Calu3 (cell line): ENCODE measurements around the gene CNNM2. TPM values are rescaled to one million over a fixed set of nuclear protein-coding genes. Genes with fewer than 3 reads are reported as not detected.

Experiments used
- BruUV-seq: library from RNA; stranded (reverse); fragments of 400-500 nt; replicated peaks from 2 replicates; lab custom pipeline; 2021; lab: Mats Ljungman, UMichigan
- CTCF ChIA-PET: fragments of 300-600 bp; sonication (Branson Sonifier 250); formaldehyde crosslinking; loops from one replicate; lab custom pipeline; 2022; ENCODE audit warnings: antibody characterized with exemption; lab: Charles Lee
- DNase-seq: peaks from one replicate; pipeline ENCODE4 v3.0.0; 2022
- H3K27ac Mint-ChIP-seq: one replicate; pipeline ENCODE4 v1.8.0; 2022; ENCODE audit warnings: mixed read lengths; ENCODE audit not compliant: unreplicated experiment
- H3K27me3 Mint-ChIP-seq: one replicate; pipeline ENCODE4 v1.8.0; 2022; ENCODE audit warnings: mixed read lengths; ENCODE audit not compliant: unreplicated experiment
- H3K36me3 Mint-ChIP-seq: one replicate; pipeline ENCODE4 v1.8.0; 2022; ENCODE audit warnings: mild to moderate bottlenecking, moderate library complexity, mixed read lengths; ENCODE audit not compliant: insufficient read depth, unreplicated experiment
- H3K4me1 Mint-ChIP-seq: one replicate; pipeline ENCODE4 v1.8.0; 2022; ENCODE audit warnings: mild to moderate bottlenecking, low read depth, mixed read lengths; ENCODE audit not compliant: unreplicated experiment
- H3K4me3 Mint-ChIP-seq: one replicate; pipeline ENCODE4 v1.8.0; 2022; ENCODE audit warnings: mild to moderate bottlenecking, low read depth, moderate library complexity, mixed read lengths; ENCODE audit not compliant: unreplicated experiment
- H3K9me3 Mint-ChIP-seq: one replicate; pipeline ENCODE4 v1.8.0; 2022; ENCODE audit warnings: low read depth, mixed read lengths; ENCODE audit not compliant: unreplicated experiment
- intact Hi-C: fragments of 100-400 bp; cut with micrococcal nuclease; formaldehyde crosslinking; loops from one replicate; pipeline ENCODE4 v1.10.0; 2022; ENCODE audit not compliant: unreplicated experiment
- total RNA-seq: library from RNA; stranded (reverse); gene quantifications from 2 replicates; pipeline ENCODE4 v1.2.3, GENCODE V29; 2022
- TF ChIP-seq, protein P1 (sequence below): fragments of 200-600 bp; IDR thresholded peaks from one replicate; pipeline ENCODE4 v1.8.0; 2022; ENCODE audit warnings: antibody characterized with exemption; ENCODE audit not compliant: unreplicated experiment

The CNNM2 gene
- total RNA-seq, 1 experiment from 2014 or later, result 4.2 TPM

- Mint-ChIP-seq H3K4me1 (no peaks in the 10 kb centered on the region), H3K27me3 (no peaks in the 10 kb centered on the region), H3K27ac (no peak overlapping the region), H3K9me3 (no peaks in the 10 kb centered on the region), H3K36me3 (no peaks in the 10 kb centered on the region), H3K4me3 (no peak overlapping the region)
- no TSS peak for BruUV-seq
- TF ChIP-seq, protein P1, sequence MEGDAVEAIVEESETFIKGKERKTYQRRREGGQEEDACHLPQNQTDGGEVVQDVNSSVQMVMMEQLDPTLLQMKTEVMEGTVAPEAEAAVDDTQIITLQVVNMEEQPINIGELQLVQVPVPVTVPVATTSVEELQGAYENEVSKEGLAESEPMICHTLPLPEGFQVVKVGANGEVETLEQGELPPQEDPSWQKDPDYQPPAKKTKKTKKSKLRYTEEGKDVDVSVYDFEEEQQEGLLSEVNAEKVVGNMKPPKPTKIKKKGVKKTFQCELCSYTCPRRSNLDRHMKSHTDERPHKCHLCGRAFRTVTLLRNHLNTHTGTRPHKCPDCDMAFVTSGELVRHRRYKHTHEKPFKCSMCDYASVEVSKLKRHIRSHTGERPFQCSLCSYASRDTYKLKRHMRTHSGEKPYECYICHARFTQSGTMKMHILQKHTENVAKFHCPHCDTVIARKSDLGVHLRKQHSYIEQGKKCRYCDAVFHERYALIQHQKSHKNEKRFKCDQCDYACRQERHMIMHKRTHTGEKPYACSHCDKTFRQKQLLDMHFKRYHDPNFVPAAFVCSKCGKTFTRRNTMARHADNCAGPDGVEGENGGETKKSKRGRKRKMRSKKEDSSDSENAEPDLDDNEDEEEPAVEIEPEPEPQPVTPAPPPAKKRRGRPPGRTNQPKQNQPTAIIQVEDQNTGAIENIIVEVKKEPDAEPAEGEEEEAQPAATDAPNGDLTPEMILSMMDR, result no peak
- no peak for DNase-seq
- intact Hi-C loops, result loop anchor here (10.0 kb wide), 1 partner anchor 128 kb away; the partner anchor contains the start of gene RPEL1
- CTCF ChIA-PET, result no interaction called here
These were observed 199.2 kb downstream of the CNNM2 start for GRCh38 chr10:103117247-103117646.

- H3K27ac Mint-ChIP-seq, result no peak overlapping the region
- no peaks in the 10 kb centered on the region for H3K4me1 Mint-ChIP-seq
- no peaks in the 10 kb centered on the region for H3K9me3 Mint-ChIP-seq
- CTCF ChIA-PET, result no interaction called here
- no peak overlapping the region for H3K4me3 Mint-ChIP-seq
- no TSS peak for BruUV-seq
- TF ChIP-seq, protein P1, result no peak
- DNase-seq, result no peak
- intact Hi-C loops, result no loop called here
- H3K27me3 Mint-ChIP-seq, result no peaks in the 10 kb centered on the region
- H3K36me3 Mint-ChIP-seq, result no peaks in the 10 kb centered on the region
These were observed 202.5 kb downstream of the CNNM2 start for GRCh38 chr10:103120546-103120945.

GRCh38 chr10:103120977-103121735 lies 203.1 kb downstream of the CNNM2 start:
- CTCF ChIA-PET, result no interaction called here
- no TSS peak for BruUV-seq
- intact Hi-C loops, result no loop called here
- no peak for DNase-seq
- Mint-ChIP-seq H3K27me3 (no peaks in the 10 kb centered on the region), H3K4me1 (no peaks in the 10 kb centered on the region), H3K27ac (no peak overlapping the region), H3K9me3 (no peaks in the 10 kb centered on the region), H3K4me3 (no peak overlapping the region), H3K36me3 (peaks cover 5% of the 10 kb centered on the region)
- TF ChIP-seq, protein P1, result no peak

DNA sequence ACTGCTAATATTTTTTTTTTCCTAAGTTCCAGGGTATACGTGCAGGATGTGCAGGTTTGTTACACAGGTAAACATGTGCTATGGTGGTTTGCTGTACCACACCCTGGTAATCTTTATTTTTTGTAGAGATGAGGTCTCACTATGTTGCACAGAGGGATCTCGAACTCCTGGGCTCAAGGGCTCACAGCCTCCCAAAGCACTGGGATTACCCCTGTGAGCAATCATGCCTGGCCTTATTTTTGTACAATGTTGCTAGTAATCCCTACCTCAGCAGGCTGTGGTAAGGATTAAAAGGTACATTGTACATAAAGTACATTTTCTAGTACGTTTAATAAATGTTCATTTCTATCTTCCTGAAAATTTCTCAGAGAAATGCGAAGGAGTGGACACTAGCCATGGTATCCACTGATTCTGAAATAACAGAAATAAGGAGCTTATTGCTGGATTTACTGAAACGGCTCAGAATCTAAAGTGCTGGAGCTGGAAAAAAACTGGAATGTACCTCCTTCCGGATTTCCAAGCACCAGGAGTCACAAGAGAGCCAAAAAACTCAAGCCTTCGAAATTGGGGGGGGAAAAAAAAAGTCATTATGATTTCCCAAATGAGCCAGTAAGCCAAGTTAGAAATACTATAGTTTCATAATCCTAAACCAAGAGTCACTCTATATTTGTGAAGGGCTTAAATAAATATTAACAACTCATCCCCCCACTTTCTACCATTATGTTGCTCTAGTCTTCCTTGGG lies 205.4 kb downstream of the CNNM2 start:
- DNase-seq, result no peak
- TF ChIP-seq, protein P1, result no peak
- CTCF ChIA-PET, result no interaction called here
- H3K4me3 Mint-ChIP-seq, result no peak overlapping the region
- intact Hi-C loops, result no loop called here
- peaks cover 6% of the 10 kb centered on the region for H3K36me3 Mint-ChIP-seq
- no peaks in the 10 kb centered on the region for H3K27me3 Mint-ChIP-seq
- no TSS peak for BruUV-seq
- H3K9me3 Mint-ChIP-seq, result no peaks in the 10 kb centered on the region
- no peak overlapping the region for H3K27ac Mint-ChIP-seq
- no peaks in the 10 kb centered on the region for H3K4me1 Mint-ChIP-seq
